ENCODE data around the gene CEP55. TPM values are rescaled to one million over a fixed set of nuclear protein-coding genes. Genes with fewer than 3 reads are reported as not detected.

The CEP55 gene
- total RNA-seq, 4 donors from 2014 or later: 1.1 to 13.1 (median 4.3) TPM; not detected in 1

DNA sequence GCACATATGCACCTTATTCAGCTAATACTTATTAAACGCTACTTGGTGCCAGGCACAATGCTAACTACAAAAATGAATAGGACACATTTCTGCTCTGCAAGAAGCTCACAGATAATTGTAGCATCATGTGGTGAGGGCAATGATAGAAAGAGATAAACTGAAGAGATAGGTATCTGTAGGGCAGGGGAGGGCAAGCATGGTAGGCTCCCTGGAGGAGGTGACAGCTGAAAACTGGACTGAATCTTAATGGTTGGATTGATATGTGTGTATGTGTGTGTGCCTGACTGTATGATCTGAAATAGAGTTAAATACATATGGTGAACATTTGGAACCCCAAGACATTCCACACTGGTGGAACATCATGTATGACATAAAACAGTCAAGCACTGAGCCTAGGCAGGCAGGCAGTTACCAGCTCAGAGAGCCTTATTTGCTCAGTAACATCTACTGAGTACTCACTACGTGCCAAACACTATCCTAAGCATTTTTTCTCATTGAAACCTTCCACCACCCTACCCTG, 4.8 kb upstream of the CEP55 start:
- intact Hi-C loops (cut with DNase I; ENCODE audit: low total_unique reads) (loop anchor here (5.0 kb wide), 1 partner anchor 124 kb away; no protein-coding TSS in a partner anchor), in situ Hi-C loops (cut with MboI; ENCODE audit: low pct_ligation_motif_present in 1 of 4, low pct_unique_long_range_greater_than_20kb in 1 of 4, low sequenced_read_pairs in 3 of 4) (no loop called here)

GRCh38 chr10:93493162-93493561, 3.2 kb upstream of the CEP55 start:
- Histone ChIP-seq H3K36me3 (no peaks in the 10 kb centered on the region), H3K9me3 (no peaks in the 10 kb centered on the region), H3K27ac (no peak overlapping the region), H3K27me3 (no peaks in the 10 kb centered on the region), H3K4me1 (peaks cover 5 to 12% (median 5%) of the 10 kb centered on the region in 4 donors), H3K4me3 (no peak overlapping the region)
- TF ChIP-seq POLR2A (IDR thresholded peaks at IDR 0.05) (no peak), POLR2AphosphoS5 (IDR thresholded peaks at IDR 0.05) (no peak), EP300 (IDR thresholded peaks at IDR 0.05; ENCODE audit: low read depth) (no peak)
- TF ChIP-seq, protein P1, sequence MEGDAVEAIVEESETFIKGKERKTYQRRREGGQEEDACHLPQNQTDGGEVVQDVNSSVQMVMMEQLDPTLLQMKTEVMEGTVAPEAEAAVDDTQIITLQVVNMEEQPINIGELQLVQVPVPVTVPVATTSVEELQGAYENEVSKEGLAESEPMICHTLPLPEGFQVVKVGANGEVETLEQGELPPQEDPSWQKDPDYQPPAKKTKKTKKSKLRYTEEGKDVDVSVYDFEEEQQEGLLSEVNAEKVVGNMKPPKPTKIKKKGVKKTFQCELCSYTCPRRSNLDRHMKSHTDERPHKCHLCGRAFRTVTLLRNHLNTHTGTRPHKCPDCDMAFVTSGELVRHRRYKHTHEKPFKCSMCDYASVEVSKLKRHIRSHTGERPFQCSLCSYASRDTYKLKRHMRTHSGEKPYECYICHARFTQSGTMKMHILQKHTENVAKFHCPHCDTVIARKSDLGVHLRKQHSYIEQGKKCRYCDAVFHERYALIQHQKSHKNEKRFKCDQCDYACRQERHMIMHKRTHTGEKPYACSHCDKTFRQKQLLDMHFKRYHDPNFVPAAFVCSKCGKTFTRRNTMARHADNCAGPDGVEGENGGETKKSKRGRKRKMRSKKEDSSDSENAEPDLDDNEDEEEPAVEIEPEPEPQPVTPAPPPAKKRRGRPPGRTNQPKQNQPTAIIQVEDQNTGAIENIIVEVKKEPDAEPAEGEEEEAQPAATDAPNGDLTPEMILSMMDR (IDR thresholded peaks at IDR 0.05): no peak
- intact Hi-C loops (cut with DNase I; ENCODE audit: low total_unique reads): loop anchor here (5.0 kb wide), 1 partner anchor 126 kb away; no protein-coding TSS in a partner anchor
- no peak for DNase-seq
- in situ Hi-C loops (cut with MboI; ENCODE audit: low pct_ligation_motif_present in 1 of 4, low pct_unique_long_range_greater_than_20kb in 1 of 4, low sequenced_read_pairs in 3 of 4): no loop called here
- WGBS, 2 donors (ENCODE audit: low coverage in 1 of 2): 83 to 89% methylated on average over 3 of the region's 3 CpGs

More for the DNA sequence above, 4.8 kb upstream of the CEP55 start:
- Histone ChIP-seq H3K27ac (no peak overlapping the region), H3K9me3 (no peaks in the 10 kb centered on the region), H3K4me1 (peaks cover 1 to 5% (median 2%) of the 10 kb centered on the region in 4 donors), H3K36me3 (no peaks in the 10 kb centered on the region), H3K27me3 (no peaks in the 10 kb centered on the region), H3K4me3 (no peak overlapping the region)
- TF ChIP-seq, protein P1 (IDR thresholded peaks at IDR 0.05): no peak
- TF ChIP-seq POLR2AphosphoS5 (IDR thresholded peaks at IDR 0.05): no peak
- TF ChIP-seq POLR2A (IDR thresholded peaks at IDR 0.05): no peak
- DNase-seq: no peak
- WGBS, 2 donors (ENCODE audit: low coverage in 1 of 2): 75 to 100% methylated on average over 1 to 2 of the region's 2 CpGs

DNA sequence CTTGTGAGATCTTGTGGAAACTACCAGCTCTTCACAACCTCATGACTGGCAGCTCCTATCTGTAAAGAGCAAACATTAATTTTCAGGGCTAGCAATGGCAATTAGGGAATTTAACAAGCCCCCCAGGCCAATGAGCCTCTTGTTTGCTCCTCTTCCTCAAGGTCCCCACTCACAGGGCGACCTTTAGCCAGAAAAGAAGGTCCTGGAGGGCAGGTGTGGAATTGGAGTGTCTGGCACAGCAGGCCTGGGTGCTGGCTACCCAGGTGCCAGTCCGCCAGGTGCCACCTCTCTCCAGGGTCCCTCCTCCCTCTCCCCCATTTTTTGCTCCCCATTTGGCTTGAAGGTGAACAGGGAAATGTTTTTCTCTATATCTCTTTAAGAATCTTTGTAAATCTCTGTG, 1.9 kb upstream of the CEP55 start:
- in situ Hi-C loops (cut with MboI; ENCODE audit: low pct_ligation_motif_present in 1 of 4, low pct_unique_long_range_greater_than_20kb in 1 of 4, low sequenced_read_pairs in 3 of 4) (no loop called here), intact Hi-C loops (cut with DNase I; ENCODE audit: low total_unique reads) (loop anchor here (5.0 kb wide), 1 partner anchor 127 kb away; no protein-coding TSS in a partner anchor)
- WGBS, 2 donors (ENCODE audit: low coverage in 1 of 2): 90% methylated on average over 2 of the region's 2 CpGs; no CpG with 5 or more reads in 1 of the 2 donors
- H3K4me3 ChIP-seq: no peak overlapping the region
- H3K27me3 ChIP-seq: no peaks in the 10 kb centered on the region
- H3K9me3 ChIP-seq: no peaks in the 10 kb centered on the region
- no peaks in the 10 kb centered on the region for H3K36me3 ChIP-seq
- peaks cover 5 to 12% (median 5%) of the 10 kb centered on the region in 4 donors for H3K4me1 ChIP-seq
- no peak for DNase-seq
- H3K27ac ChIP-seq: no peak overlapping the region
- TF ChIP-seq, protein P1 (IDR thresholded peaks at IDR 0.05): no peak
- TF ChIP-seq POLR2A (IDR thresholded peaks at IDR 0.05): no peak
- no peak for TF ChIP-seq POLR2AphosphoS5 (IDR thresholded peaks at IDR 0.05)
- no peak for TF ChIP-seq EP300 (IDR thresholded peaks at IDR 0.05; ENCODE audit: low read depth)

DNA sequence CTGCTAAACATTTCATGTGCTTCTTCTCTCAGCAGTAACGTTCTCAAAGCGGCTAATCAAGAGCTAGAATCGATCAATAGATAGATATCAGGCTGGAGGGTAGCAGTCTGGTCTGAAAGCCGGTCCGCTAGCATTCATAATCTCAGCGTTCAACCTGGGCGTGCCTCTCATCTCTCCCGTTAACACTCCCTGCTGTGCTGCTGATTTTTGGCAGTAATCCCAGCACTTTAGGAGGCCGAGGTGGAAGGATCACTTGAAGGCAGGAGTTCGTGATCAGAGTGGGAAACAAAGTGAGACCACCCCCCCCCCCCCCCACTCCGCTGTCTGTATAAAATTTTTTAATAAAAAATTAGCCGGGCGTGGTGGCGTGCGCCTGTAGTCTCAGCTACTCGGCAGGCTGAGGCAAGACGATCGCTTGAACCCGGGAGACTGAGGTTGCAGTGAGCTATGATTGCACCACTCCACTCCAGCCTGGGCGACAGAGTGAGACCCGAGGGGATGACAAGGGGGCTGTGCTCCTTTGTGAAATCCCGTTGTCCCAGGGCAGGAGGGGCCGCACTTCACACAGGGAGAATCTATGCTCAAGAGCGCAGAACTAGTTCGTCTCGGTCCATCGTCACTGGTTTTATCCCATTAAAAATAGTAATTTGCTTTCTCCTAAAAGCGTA, 624 bp upstream of the CEP55 start:
- intact Hi-C loops (cut with DNase I; ENCODE audit: low total_unique reads) (no loop called here), in situ Hi-C loops (cut with MboI; ENCODE audit: low pct_ligation_motif_present in 1 of 4, low pct_unique_long_range_greater_than_20kb in 1 of 4, low sequenced_read_pairs in 3 of 4) (no loop called here)
- TF ChIP-seq POLR2AphosphoS5 (IDR thresholded peaks at IDR 0.05) (no peak), POLR2A (IDR thresholded peaks at IDR 0.05) (no peak), EP300 (IDR thresholded peaks at IDR 0.05; ENCODE audit: low read depth) (no peak)
- TF ChIP-seq, protein P1 (IDR thresholded peaks at IDR 0.05): no peak
- peak overlapping the region; percentile 63 to 73 (median 64) for H3K27ac ChIP-seq
- H3K27me3 ChIP-seq: no peaks in the 10 kb centered on the region
- 0 to 1% methylated on average over 9 to 28 of the region's 28 CpGs for WGBS, 2 donors (ENCODE audit: low coverage in 1 of 2)
- peak; percentile 35 for DNase-seq
- no peaks in the 10 kb centered on the region for H3K9me3 ChIP-seq
- peak overlapping the region; percentile 48 to 73 (median 52) for H3K4me3 ChIP-seq
- H3K36me3 ChIP-seq: no peaks in the 10 kb centered on the region
- peaks cover 5 to 12% (median 5%) of the 10 kb centered on the region in 4 donors for H3K4me1 ChIP-seq

Data from transverse colon (tissue), 4 donors.